Measurements from ENCODE around the gene VTN.
"Not testable (repeated sequence)": the region's sequence is repeated elsewhere in the genome, so short reads cannot be mapped to it uniquely, and the experiment has no call there.

Gene VTN

DNA sequence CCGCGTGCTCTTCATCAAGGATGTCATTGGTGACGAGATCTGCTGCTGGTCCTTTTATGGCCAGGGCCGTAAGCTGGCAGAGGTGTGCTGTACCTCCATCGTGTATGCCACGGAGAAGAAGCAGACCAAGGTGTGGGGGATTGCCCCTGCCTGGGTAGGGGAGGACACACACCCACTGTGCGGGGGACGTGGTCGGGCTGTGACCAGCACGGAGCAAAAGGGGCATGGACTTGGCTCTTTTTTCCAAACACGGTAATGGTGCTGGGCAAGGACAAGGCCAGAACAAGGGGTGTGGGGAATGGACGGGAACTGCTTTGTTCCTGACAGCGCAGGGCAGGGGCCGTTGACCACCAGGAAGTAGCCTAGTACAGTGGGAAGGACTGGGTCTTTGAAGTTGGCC, 27.8 kb downstream of the VTN start:
- no peak overlapping the region for H3K4me3 Mint-ChIP-seq
- no peaks in the 10 kb centered on the region for H3K27me3 Mint-ChIP-seq
- peak overlapping the region; percentile 8 for H3K27ac Mint-ChIP-seq
- peaks cover 4% of the 10 kb centered on the region for H3K36me3 Mint-ChIP-seq
- H3K4me1 Mint-ChIP-seq, result peaks cover 13% of the 10 kb centered on the region
- no peaks in the 10 kb centered on the region for H3K9me3 Mint-ChIP-seq

DNA sequence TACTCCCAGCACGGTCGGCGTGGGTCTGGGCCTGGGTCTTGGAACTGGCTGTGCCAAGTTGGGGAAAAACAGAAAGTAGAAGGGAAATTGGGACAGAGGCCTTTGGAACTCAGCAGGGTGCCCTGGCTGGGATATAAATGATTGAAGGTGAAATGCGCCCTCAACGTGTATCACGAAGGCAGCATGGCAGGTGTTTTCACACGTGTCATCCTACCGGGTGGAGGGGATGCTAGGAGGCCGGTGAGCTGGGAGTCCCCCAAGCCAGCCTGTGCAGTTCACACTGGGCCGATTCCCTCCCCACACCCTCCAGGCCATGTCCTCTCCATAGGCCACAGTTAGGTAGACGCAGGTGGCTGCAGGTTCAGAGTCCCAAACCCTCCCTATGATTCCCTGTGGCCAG, 28.6 kb downstream of the VTN start:
- Mint-ChIP-seq H3K27me3 (no peaks in the 10 kb centered on the region), H3K4me1 (peaks cover 21% of the 10 kb centered on the region), H3K36me3 (peaks cover 4% of the 10 kb centered on the region), H3K9me3 (no peaks in the 10 kb centered on the region), H3K4me3 (no peak overlapping the region), H3K27ac (no peak overlapping the region)

DNA sequence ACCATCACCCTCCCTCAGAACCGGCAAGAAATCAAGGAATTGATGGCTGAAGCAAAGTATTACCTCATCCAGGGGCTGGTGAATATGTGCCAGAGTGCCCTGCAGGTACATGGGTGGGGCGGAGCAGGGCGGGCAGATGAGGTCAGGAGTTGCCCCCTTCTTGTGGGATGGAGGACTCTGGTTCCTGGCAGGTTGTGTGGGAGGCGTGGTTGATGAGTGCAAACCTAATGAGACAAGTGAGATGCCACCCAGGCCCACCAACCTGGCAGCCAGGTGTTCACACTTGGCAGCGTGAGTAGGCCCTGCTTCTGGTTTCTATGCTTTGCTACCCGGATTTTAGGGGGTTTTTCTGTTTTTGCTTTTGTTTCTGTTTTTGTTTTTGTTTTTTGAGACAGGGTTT, 29.7 kb downstream of the VTN start:
- Mint-ChIP-seq H3K36me3 (peaks cover 4% of the 10 kb centered on the region), H3K27ac (peak overlapping the region; percentile 59), H3K4me1 (peaks cover 26% of the 10 kb centered on the region), H3K27me3 (no peaks in the 10 kb centered on the region), H3K4me3 (no peak overlapping the region), H3K9me3 (no peaks in the 10 kb centered on the region)

DNA sequence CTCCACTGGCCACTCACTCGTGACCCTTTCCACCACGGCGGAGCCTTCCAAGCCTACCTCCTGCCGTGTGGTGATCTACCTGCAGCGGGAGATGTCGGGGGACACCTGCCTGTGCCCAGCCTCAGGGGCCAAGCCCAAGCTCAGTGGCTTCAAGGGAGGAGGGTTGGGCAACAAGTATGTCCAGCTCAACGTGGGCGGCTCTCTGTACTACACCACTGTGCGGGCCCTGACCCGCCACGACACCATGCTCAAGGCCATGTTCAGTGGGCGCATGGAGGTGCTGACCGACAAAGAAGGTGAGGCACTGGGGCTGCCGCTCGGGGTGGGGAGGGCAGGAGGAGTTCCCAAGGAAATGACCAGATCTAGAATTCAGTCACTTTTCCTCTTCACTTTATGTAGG, 30.7 kb downstream of the VTN start:
- H3K4me1 Mint-ChIP-seq, result peaks cover 31% of the 10 kb centered on the region
- no peak overlapping the region for H3K4me3 Mint-ChIP-seq
- H3K9me3 Mint-ChIP-seq, result no peaks in the 10 kb centered on the region
- no peaks in the 10 kb centered on the region for H3K27me3 Mint-ChIP-seq
- no peak overlapping the region for H3K27ac Mint-ChIP-seq
- H3K36me3 Mint-ChIP-seq, result peaks cover 4% of the 10 kb centered on the region

DNA sequence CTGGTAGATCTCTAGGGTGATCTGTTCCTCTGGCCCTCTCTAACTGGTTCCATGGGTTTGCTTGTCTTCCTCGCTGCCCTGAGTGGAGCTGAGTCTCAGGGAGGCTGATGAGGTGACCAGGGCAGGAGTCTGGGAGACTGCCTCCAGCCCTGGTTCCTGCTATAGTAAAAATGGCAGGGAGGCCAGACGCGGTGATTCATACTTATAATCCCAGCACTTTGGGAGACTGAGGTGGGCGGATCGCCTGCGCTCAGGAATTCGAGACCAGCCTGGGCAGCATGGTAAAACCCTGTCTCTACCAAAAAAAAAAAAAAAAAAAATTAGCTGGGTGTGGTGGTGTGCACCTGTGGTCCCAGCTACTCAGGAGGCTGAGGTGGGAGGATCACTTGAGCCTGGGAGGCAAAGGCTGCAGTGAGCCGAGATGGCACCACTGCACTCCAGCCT, 31.3 kb downstream of the VTN start:
- H3K27ac Mint-ChIP-seq, H3K27me3 Mint-ChIP-seq, H3K9me3 Mint-ChIP-seq, H3K36me3 Mint-ChIP-seq, H3K4me3 Mint-ChIP-seq: not testable (repeated sequence)
- H3K4me1 Mint-ChIP-seq, result peaks cover 37% of the 10 kb centered on the region

DNA sequence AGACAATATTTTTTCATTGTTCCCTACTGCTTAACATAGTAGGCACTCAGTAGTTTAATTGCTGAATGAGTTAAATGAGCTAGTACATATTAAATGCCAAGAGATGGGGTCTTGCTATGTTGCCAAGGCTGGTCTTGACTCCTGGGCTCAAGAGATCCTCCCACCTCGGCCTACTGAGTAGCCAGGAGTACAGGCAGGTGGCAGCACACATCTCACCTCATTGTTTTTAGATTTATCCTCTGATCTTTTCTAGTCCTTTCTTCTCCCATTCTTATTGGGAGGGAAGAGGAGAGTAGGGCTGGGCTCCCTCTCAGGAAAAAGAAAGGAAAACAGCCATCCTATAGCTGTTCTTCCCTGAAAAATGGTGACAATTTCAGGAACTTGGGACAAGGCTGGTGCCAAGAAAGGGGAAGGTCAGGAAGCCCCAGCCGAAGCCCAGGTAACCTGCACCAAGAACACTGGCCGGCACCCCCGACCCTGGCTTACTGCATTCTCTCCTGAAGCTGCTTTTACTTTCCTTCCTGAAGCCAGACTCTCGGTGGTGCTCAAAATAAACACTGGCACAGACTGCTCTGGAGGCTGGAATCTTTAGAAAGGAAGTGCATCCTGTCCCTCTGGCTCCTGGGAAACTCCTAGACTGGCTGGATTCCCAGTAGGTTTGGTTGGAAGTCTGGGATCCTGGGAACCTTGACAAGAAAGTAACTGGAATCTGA, 31.9 kb downstream of the VTN start:
- Mint-ChIP-seq H3K27ac (no peak overlapping the region), H3K9me3 (no peaks in the 10 kb centered on the region), H3K4me1 (peaks cover 43% of the 10 kb centered on the region), H3K36me3 (no peaks in the 10 kb centered on the region), H3K27me3 (no peaks in the 10 kb centered on the region), H3K4me3 (no peak overlapping the region)

DNA sequence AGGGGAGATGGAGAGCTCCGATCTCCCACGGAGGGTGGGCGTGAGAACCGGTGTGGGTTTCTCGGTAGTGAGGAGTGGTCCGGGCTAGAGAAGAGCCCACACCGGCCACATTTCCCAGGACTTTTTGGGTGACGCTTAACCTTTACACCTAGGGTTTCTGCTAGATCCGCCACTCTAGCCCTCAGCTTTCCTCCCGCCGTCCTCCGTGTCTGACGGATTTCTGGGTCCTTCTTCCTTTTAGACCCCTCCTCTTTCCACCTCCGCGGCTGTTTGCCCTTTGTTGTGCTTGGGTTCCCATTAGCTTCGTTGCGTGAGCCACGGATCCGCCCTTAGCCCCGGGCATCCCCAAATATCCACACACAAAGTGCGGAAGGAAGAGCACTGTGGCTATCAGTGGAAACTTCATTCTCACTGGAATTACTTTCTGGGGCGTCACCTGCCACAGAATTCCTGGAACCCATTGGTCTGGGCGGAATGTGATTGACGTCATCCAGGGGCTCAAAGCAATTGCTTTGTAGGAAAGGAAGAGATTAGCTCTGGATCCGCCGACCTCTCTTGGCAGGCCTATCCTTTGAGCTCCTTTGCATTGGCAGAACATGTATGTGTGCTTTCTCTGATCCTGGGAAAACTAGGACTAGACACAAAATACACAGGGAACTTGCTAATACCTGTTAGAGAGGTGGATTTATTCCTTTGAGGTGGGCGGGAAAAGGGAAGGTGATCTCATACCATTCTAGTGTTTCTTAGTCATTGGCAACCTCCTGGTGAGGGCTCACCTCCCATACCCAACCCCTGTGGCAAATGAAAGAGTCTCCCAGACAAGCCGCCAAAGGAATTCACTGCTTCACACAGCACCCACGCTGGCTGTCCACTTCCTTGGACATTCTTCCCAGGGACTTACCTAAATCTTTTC, 33.9 kb downstream of the VTN start:
- Mint-ChIP-seq H3K27me3 (no peaks in the 10 kb centered on the region), H3K27ac (peak overlapping the region; percentile 23), H3K36me3 (no peaks in the 10 kb centered on the region), H3K4me1 (peaks cover 53% of the 10 kb centered on the region), H3K9me3 (no peaks in the 10 kb centered on the region), H3K4me3 (peak overlapping the region; percentile 99)

DNA sequence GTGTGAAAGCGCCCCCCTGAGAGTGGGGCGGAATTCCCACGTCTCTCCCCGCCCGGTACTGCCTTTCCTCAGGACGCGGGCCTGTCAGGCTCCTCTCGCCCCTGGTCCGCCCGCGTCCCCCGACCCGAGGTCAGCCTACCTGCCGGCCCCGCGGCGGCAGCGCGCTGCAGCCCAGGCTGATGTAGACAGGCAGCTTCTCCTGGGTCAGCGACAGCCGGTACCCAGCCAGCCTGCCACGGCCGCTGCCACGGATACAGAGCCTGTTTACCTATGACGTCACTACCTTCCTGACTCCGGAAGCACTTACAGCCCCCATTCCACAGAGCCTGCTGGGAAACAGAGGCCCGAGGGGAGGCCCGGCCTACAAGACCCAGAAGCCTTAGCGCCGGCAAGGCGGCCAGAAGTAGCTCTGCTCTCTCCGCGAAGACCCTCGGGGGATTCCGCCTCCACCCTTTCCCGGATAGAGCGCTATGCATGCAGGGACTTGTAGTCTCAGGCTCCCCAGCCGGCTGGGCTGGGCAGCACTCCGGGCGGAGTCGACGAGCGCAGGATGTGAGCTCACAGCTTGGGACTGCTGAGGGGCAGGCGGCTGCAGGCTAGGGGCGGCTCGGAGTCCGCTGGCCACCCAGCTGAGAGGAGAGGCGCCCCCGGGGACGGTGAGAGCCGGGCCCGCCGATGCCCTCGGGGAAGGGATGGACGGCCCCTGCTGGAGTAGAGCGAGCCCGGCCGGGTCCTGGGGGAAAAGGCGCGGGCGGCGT, 34.7 kb downstream of the VTN start, which contains the start of the genes IFT20 and TNFAIP1:
Gene IFT20, minus strand, starts transcription at position 272 of the 758 bp plus-strand sequence. CDS start 3,487 bp downstream, outside the sequence.
Gene TNFAIP1, plus strand, starts transcription at position 561 of the 758 bp plus-strand sequence. CDS start 3,761 bp downstream, outside the sequence.
- Mint-ChIP-seq H3K27me3 (no peaks in the 10 kb centered on the region), H3K4me3 (peak within 1 kb of the TSS; percentile 99), H3K4me1 (peaks cover 53% of the 10 kb centered on the region), H3K36me3 (no peaks in the 10 kb centered on the region), H3K27ac (peak within 1 kb of the TSS; percentile 97), H3K9me3 (no peaks in the 10 kb centered on the region)

DNA sequence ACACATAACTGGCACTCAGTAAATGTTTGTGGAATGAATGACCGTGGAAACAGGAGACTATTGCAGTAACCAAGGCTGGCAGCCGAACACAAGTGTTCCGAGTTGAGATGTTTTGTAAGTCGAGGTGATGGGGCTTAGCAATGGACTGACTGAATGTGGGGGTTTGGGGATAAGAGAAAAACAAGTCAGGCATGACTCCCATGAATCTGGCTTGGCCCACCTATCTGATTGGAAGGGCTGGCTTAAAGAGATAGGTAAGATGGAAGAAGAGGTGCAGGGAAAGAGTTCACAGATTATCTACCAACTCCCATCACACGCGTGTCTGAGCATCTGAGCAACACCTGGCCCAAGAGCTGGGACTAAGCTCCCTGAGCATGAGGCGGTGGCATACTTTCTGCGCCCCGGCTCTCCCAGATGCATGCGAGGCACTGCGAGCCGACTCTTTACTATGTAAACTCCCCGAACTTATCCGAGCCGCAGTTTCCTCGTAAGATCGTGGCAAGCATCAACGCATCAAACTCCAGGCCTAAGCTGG, 35.4 kb downstream of the VTN start:
- peak overlapping the region; percentile 97 for H3K27ac Mint-ChIP-seq
- peak overlapping the region; percentile 99 for H3K4me3 Mint-ChIP-seq
- no peaks in the 10 kb centered on the region for H3K9me3 Mint-ChIP-seq
- H3K36me3 Mint-ChIP-seq, result no peaks in the 10 kb centered on the region
- H3K4me1 Mint-ChIP-seq, result peaks cover 53% of the 10 kb centered on the region
- no peaks in the 10 kb centered on the region for H3K27me3 Mint-ChIP-seq

DNA sequence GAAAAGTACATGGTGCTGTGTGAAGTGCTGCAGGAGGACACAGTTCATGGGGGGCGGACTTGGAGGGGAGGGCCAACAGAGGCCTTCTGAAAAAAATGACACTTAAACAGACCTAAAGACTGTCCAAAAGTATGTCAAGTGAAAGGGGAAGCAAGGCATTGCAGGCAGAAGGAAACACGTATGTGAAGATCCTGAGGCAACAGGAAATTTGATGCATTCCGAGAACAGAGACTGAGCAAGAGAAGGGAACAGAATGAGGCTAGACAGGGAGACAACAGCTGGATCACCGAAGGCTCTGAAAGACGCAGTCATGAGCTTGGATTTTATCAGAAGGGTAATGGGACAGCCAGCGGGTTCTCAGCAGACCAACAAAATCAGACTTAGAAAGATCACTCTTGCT, 35.9 kb downstream of the VTN start:
- Mint-ChIP-seq H3K4me3 (peak overlapping the region; percentile 99), H3K36me3 (no peaks in the 10 kb centered on the region), H3K4me1 (peaks cover 53% of the 10 kb centered on the region), H3K27me3 (no peaks in the 10 kb centered on the region), H3K27ac (peak overlapping the region; percentile 60), H3K9me3 (no peaks in the 10 kb centered on the region)

DNA sequence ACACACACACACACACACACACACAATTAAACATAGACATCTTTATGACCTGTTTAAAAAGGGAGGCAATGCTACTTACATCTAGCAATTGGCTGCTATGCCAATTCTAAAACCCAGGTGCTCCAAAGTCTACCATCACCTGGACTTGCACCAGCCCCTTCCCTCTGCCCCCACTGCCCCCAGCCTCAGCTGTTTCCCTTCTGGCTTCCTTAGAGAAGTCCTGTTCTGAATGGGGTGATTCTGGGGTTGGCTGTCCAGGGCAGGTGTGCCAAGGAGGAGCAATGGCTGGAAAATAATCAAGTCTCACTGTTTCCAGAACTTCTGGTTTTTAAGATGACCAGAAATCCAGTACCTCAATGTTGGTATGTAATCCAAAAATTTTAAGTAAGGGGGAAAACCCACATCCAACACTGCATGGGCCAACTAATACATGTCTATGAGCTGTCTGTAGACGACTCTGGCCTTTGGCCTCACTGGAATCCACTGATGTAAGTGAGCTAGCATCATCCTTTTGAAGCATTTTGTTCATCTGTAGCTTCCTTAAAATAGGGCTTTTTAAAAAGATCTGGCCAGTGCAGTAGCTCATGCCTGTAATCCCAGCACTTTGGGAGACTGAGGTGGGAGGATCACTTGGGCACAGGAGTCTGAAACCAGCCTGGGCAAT, 36.9 kb downstream of the VTN start:
- Mint-ChIP-seq H3K9me3 (no peaks in the 10 kb centered on the region), H3K27ac (no peak overlapping the region), H3K4me1 (peaks cover 47% of the 10 kb centered on the region), H3K4me3 (peak overlapping the region; percentile 99), H3K27me3 (no peaks in the 10 kb centered on the region), H3K36me3 (no peaks in the 10 kb centered on the region)

DNA sequence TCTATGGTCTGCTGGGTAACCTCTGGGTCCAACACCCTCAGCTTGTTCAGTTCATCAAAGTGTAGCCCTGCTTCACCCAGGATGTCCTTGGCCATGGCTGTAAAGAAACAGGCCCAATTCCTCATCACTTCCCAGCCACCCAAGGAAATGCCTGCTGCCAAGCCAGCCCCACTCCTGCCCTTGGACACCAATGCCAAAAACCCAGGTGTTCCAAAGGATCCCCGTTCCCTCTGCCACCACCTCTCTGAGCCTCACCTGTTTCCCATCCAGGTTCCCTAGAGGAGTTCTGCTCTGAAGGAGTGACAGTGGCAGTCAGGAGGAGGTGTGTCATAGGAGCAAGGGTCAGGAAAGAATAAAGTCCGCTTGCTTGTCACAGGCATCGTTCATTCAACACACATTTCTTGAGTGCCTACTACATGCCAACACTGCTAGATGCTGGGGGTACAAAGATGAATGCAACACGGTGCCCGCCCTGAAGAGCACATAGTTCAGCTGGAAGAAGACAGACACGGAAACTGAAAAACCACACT, 38.2 kb downstream of the VTN start:
- no peak overlapping the region for H3K27ac Mint-ChIP-seq
- no peaks in the 10 kb centered on the region for H3K9me3 Mint-ChIP-seq
- H3K4me1 Mint-ChIP-seq, result peaks cover 36% of the 10 kb centered on the region
- peak overlapping the region; percentile 66 for H3K4me3 Mint-ChIP-seq
- no peaks in the 10 kb centered on the region for H3K27me3 Mint-ChIP-seq
- peaks cover under 1% of the 10 kb centered on the region for H3K36me3 Mint-ChIP-seq

DNA sequence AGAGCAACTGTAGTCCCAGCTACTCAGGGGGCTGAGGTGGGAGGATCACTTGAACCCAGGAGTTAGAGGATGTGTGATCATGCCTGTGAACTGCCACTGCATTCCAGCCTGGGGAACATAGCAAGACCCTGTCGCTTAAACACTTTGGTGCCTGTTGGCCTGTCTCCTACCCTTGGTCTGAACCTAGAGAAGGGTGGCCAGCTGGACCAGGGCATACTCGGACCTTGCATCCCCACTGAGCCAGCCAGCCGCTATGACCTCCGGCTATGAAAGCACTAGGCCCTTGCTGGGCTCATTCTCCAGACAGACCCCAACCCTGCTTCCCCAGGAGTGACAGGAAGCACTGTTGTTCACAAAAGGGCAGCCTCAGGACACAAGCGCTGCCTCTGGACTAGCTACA, 39.4 kb downstream of the VTN start:
- no peak overlapping the region for H3K27ac Mint-ChIP-seq
- no peaks in the 10 kb centered on the region for H3K27me3 Mint-ChIP-seq
- H3K9me3 Mint-ChIP-seq, result no peaks in the 10 kb centered on the region
- H3K4me3 Mint-ChIP-seq, result no peak overlapping the region
- H3K36me3 Mint-ChIP-seq, result peaks cover 2% of the 10 kb centered on the region
- H3K4me1 Mint-ChIP-seq, result peaks cover 27% of the 10 kb centered on the region

DNA sequence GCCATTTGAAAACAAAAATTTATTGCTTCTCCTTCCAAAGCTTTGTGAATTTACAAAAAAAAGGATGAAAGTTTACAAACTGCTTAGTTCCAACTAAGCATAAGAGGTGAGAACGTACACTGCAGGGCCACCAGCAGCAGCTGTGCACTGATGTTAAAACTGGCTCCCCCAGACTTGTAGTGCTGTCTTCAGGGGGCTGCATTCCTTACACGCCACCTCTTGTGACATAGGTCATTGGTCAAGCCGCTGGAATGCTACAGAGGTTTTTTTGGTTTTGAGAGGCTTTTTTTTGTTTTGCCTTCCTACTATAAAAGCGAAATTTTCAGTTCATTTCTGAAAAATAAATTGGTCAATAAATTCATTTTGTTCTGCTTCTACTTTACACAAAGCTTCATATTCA, 41.8 kb downstream of the VTN start:
- H3K36me3 Mint-ChIP-seq, result peaks cover 2% of the 10 kb centered on the region
- H3K9me3 Mint-ChIP-seq, result no peaks in the 10 kb centered on the region
- H3K27ac Mint-ChIP-seq, result no peak overlapping the region
- no peak overlapping the region for H3K4me3 Mint-ChIP-seq
- H3K27me3 Mint-ChIP-seq, result no peaks in the 10 kb centered on the region
- H3K4me1 Mint-ChIP-seq, result peaks cover 11% of the 10 kb centered on the region
